Stimulated activated memory B cell treated with anti-CD40 and anti-IgM and Interleukin-4, amounts not matched to agents 10 μg/mL and 1 μg/mL and 100 μg/mL, for 72 hours (primary cell): Measurements from ENCODE around the gene ARHGAP10.
"Not testable (repeated sequence)": the region's sequence is repeated elsewhere in the genome, so short reads cannot be mapped to it uniquely, and the experiment has no call there.

Experiments used
- ATAC-seq: fragments of 150-1000 bp; cut with Tn5 transposase; 2 replicates; pipeline ENCODE4 v1.10.0; 2021
- H3K27ac Mint-ChIP-seq: one replicate; pipeline ENCODE4 v1.8.0; 2022; ENCODE audit warnings: mild to moderate bottlenecking, mixed read lengths
- H3K27me3 Mint-ChIP-seq: one replicate; pipeline ENCODE4 v1.8.0; 2022; ENCODE audit warnings: mixed read lengths
- H3K36me3 Mint-ChIP-seq: one replicate; pipeline ENCODE4 v1.8.0; 2022; ENCODE audit warnings: mixed read lengths
- H3K4me1 Mint-ChIP-seq: one replicate; pipeline ENCODE4 v1.8.0; 2022; ENCODE audit warnings: mixed read lengths
- H3K4me3 Mint-ChIP-seq: one replicate; pipeline ENCODE4 v1.8.0; 2022; ENCODE audit warnings: mild to moderate bottlenecking, moderate library complexity, mixed read lengths
- H3K9me3 Mint-ChIP-seq: one replicate; pipeline ENCODE4 v1.8.0; 2022; ENCODE audit warnings: mixed read lengths

Gene ARHGAP10

DNA sequence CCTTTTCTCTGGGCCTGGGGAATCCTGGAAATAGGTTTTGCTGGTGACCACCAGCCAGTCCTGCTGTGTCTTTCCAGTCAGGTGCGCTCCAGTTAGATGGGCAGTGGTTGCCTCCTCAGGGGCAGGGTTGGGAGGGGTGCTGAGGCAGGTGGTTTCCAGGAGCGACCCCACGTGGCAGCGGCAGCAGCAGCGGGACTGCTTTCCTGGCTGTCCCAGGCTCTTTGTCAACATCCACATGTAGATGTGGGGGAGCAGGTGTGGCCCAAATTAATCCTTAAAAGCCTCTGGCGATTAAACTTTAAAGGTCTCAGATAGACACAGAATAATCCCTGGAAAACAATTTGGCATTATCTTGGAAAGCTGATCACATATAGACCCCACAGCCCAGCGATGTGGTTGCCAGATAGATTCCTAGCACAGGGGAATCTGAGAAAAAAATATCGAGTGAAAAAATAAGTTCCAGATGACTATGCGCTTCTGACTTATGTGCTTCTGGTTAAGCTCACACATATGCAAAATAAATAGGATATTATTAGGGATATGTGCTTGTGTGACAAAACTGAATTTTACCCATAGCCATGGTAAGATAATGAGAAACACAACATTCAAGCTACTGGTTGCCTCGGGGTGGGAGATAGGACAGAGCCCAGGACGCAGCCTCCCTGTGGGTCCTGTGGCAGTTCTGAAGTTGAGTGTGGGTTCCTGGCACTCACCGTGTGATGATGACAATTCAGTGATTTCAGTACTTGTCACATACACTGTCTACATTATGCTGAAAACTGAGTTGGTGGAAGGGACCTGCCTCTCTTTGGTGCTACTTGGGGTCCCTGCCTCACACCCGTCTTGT lies 336.4 kb downstream of the ARHGAP10 start:
- Mint-ChIP-seq H3K36me3 (no peaks in the 10 kb centered on the region), H3K4me3 (no peak overlapping the region), H3K27me3 (no peaks in the 10 kb centered on the region), H3K4me1 (no peaks in the 10 kb centered on the region), H3K9me3 (no peaks in the 10 kb centered on the region), H3K27ac (no peak overlapping the region)
- no peak for ATAC-seq

- no peaks in the 10 kb centered on the region for H3K27me3 Mint-ChIP-seq
- H3K27ac Mint-ChIP-seq: no peak overlapping the region
- no peak overlapping the region for H3K4me3 Mint-ChIP-seq
- peaks cover 4% of the 10 kb centered on the region for H3K9me3 Mint-ChIP-seq
- H3K4me1 Mint-ChIP-seq: no peaks in the 10 kb centered on the region
- ATAC-seq: no peak
- H3K36me3 Mint-ChIP-seq: peaks cover 4% of the 10 kb centered on the region
Measured at GRCh38 chr4:148069086-148069894, 337.4 kb downstream of the ARHGAP10 start.

- no peaks in the 10 kb centered on the region for H3K27me3 Mint-ChIP-seq
- H3K4me1 Mint-ChIP-seq: no peaks in the 10 kb centered on the region
- peaks cover 7% of the 10 kb centered on the region for H3K9me3 Mint-ChIP-seq
- peaks cover 7% of the 10 kb centered on the region for H3K36me3 Mint-ChIP-seq
- H3K27ac Mint-ChIP-seq: no peak overlapping the region
- ATAC-seq: no peak
- no peak overlapping the region for H3K4me3 Mint-ChIP-seq
Measured at GRCh38 chr4:148069895-148070178, 337.9 kb downstream of the ARHGAP10 start.

- no peaks in the 10 kb centered on the region for H3K4me1 Mint-ChIP-seq
- no peak overlapping the region for H3K4me3 Mint-ChIP-seq
- no peak for ATAC-seq
- H3K36me3 Mint-ChIP-seq: peaks cover 14% of the 10 kb centered on the region
- H3K9me3 Mint-ChIP-seq: peaks cover 16% of the 10 kb centered on the region
- no peak overlapping the region for H3K27ac Mint-ChIP-seq
- H3K27me3 Mint-ChIP-seq: no peaks in the 10 kb centered on the region
Measured at GRCh38 chr4:148071009-148071408, 339.1 kb downstream of the ARHGAP10 start.

DNA sequence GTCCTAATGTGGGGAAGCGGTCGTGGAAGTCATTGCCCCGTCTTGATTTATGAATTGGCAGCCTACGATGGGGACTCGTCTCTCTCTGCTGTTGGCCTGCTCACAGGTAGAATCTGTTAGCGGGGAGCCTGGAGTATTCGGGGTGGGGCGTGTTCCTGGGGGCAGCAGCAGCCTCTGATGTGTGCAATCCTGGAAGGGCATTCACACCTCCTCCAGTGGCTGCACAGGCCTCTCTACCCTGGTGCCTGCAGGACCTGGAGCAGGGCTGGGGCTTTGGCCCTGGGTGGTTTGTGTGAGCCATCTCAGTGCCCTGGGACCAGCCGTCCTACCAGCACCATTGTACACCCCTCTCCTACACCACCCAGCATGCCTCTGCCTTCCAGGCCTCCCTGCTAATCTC lies 340.9 kb downstream of the ARHGAP10 start:
- Mint-ChIP-seq H3K27me3 (no peaks in the 10 kb centered on the region), H3K36me3 (peaks cover 25% of the 10 kb centered on the region), H3K4me3 (no peak overlapping the region), H3K9me3 (peaks cover 19% of the 10 kb centered on the region), H3K27ac (no peak overlapping the region), H3K4me1 (no peaks in the 10 kb centered on the region)
- ATAC-seq: no peak

DNA sequence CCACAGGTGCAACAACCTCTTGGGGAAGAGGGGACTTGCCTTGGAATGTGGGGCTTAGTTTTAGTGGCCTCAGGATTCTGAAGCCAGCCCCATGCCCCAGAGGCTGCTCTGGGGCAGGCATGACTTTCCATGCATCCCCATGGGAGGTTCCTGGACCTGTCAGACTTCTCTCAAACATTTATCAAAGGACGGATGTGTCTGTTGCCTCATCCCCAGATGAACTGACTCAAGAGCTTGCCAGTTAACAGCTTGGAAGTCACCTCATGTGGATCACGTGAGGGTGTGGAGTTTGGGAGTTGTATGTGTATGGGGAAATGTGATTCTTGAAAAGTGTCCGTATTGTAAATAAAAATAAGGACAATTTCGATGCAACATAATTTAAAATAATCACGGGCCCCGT lies 341.5 kb downstream of the ARHGAP10 start:
- H3K27ac Mint-ChIP-seq: no peak overlapping the region
- H3K27me3 Mint-ChIP-seq: no peaks in the 10 kb centered on the region
- H3K4me3 Mint-ChIP-seq: no peak overlapping the region
- no peaks in the 10 kb centered on the region for H3K4me1 Mint-ChIP-seq
- peaks cover 19% of the 10 kb centered on the region for H3K9me3 Mint-ChIP-seq
- peaks cover 31% of the 10 kb centered on the region for H3K36me3 Mint-ChIP-seq
- ATAC-seq: no peak

DNA sequence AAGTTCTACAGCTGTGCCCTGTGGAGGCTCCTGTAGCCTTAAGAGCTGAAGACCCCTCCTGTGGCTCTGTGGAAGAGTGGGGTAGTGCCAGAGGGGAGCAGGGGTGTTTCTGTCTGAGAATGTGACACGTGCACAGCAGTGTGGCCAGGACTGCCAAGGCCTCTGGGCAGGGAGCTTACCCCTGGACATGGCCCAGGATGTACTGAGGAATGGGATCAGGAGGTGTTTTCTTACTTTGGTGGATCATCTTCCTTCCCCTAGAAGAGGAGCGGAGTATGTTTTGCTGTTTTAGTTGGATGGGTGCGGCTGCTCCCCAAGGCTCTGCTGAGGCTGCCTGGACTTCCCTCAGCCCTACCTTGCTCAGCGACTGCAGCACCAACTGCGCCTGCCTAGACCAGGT lies 342.6 kb downstream of the ARHGAP10 start:
- ATAC-seq: no peak
- H3K27ac Mint-ChIP-seq: no peak overlapping the region
- peaks cover 19% of the 10 kb centered on the region for H3K9me3 Mint-ChIP-seq
- no peaks in the 10 kb centered on the region for H3K4me1 Mint-ChIP-seq
- H3K36me3 Mint-ChIP-seq: peaks cover 37% of the 10 kb centered on the region
- H3K27me3 Mint-ChIP-seq: no peaks in the 10 kb centered on the region
- H3K4me3 Mint-ChIP-seq: no peak overlapping the region

- ATAC-seq: no peak
- Mint-ChIP-seq H3K4me1 (no peaks in the 10 kb centered on the region), H3K9me3 (peaks cover 19% of the 10 kb centered on the region), H3K27ac (no peak overlapping the region), H3K4me3 (no peak overlapping the region), H3K27me3 (no peaks in the 10 kb centered on the region), H3K36me3 (peaks cover 44% of the 10 kb centered on the region)
Measured at GRCh38 chr4:148075438-148075837, 343.6 kb downstream of the ARHGAP10 start.

GRCh38 chr4:148076964-148077363 lies 345.1 kb downstream of the ARHGAP10 start:
- H3K4me1 Mint-ChIP-seq: no peaks in the 10 kb centered on the region

GRCh38 chr4:148077581-148077980 lies 345.7 kb downstream of the ARHGAP10 start:
- no peak for ATAC-seq
- Mint-ChIP-seq H3K4me1 (no peaks in the 10 kb centered on the region), H3K36me3 (peaks cover 62% of the 10 kb centered on the region), H3K27me3 (no peaks in the 10 kb centered on the region), H3K9me3 (peaks cover 19% of the 10 kb centered on the region), H3K4me3 (no peak overlapping the region), H3K27ac (no peak overlapping the region)

More at GRCh38 chr4:148076964-148077363, 345.1 kb downstream of the ARHGAP10 start:
- no peaks in the 10 kb centered on the region for H3K27me3 Mint-ChIP-seq
- H3K9me3 Mint-ChIP-seq: peaks cover 19% of the 10 kb centered on the region
- peaks cover 57% of the 10 kb centered on the region for H3K36me3 Mint-ChIP-seq
- no peak overlapping the region for H3K4me3 Mint-ChIP-seq
- no peak for ATAC-seq
- no peak overlapping the region for H3K27ac Mint-ChIP-seq

GRCh38 chr4:148078061-148078460 lies 346.2 kb downstream of the ARHGAP10 start:
- H3K4me3 Mint-ChIP-seq: no peak overlapping the region
- peaks cover 19% of the 10 kb centered on the region for H3K9me3 Mint-ChIP-seq
- no peak overlapping the region for H3K27ac Mint-ChIP-seq
- H3K27me3 Mint-ChIP-seq: no peaks in the 10 kb centered on the region
- no peak for ATAC-seq
- H3K4me1 Mint-ChIP-seq: no peaks in the 10 kb centered on the region
- H3K36me3 Mint-ChIP-seq: peaks cover 63% of the 10 kb centered on the region

DNA sequence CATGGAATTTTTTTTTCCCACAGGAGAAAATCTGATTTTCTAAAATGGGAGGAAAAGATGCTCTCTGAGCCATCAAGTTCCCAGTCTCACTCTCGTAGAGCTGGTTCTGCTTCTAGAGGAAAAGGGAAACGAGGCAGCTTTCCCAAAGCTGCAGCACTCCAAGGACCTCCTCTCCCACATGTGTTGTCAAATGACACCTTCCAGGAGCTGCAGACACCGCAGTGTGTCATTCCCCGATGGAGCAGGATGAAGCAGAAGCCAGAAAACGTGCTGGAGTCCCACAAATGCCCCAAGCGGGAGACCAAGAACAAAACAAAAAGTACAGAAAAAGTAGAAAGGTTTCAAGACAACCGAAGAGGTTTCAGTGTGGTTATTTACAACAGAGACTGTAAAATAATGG lies 348.1 kb downstream of the ARHGAP10 start:
- no peaks in the 10 kb centered on the region for H3K4me1 Mint-ChIP-seq
- H3K27ac Mint-ChIP-seq: no peak overlapping the region
- H3K27me3 Mint-ChIP-seq: no peaks in the 10 kb centered on the region
- H3K9me3 Mint-ChIP-seq: peaks cover 12% of the 10 kb centered on the region
- peaks cover 68% of the 10 kb centered on the region for H3K36me3 Mint-ChIP-seq
- no peak for ATAC-seq
- H3K4me3 Mint-ChIP-seq: no peak overlapping the region

DNA sequence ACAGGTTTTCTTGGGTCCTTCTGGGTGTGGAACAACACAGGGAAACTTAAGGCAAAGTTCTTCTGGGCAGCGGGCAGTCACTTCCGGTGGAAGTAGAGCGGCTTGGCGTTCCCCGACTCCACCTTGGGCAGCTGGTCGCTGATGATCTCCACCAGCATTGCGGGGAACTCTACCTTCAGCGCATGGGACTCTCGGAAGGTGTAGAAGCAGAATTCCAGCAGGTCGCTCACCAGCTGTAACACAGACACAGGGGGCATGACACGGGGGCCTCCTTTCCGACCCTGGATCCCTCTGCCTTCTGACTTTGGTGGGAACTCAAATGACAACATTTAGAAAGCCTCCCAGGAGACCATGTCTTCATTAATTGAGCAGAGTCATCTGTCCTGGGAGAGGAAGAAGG lies 349.4 kb downstream of the ARHGAP10 start:
- Mint-ChIP-seq H3K9me3 (peaks cover under 1% of the 10 kb centered on the region), H3K36me3 (peaks cover 65% of the 10 kb centered on the region), H3K4me1 (no peaks in the 10 kb centered on the region), H3K27me3 (no peaks in the 10 kb centered on the region), H3K4me3 (no peak overlapping the region), H3K27ac (no peak overlapping the region)
- no peak for ATAC-seq

DNA sequence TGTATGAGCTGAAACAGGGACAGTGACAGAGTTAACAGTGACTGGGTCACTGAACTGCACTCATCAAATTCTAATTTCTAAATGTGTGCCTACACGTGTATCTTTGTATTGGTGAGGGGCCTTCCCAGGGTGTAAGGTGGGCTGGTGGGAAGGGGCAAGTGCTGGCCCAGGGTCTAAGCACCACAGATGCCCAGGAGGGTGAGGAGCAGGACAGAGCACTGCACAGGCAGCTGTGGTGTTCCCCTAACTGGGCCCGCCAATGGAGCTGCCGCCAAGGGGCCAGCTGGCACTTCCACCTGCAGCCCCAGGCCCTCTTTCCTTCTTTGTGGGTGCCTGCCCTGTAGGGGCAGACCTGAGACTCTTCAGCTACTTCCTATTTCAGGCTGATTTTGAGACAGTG lies 349.9 kb downstream of the ARHGAP10 start:
- Mint-ChIP-seq H3K27me3 (no peaks in the 10 kb centered on the region), H3K27ac (no peak overlapping the region), H3K4me3 (no peak overlapping the region), H3K4me1 (peaks cover 1% of the 10 kb centered on the region), H3K36me3 (peaks cover 62% of the 10 kb centered on the region), H3K9me3 (no peaks in the 10 kb centered on the region)
- no peak for ATAC-seq

DNA sequence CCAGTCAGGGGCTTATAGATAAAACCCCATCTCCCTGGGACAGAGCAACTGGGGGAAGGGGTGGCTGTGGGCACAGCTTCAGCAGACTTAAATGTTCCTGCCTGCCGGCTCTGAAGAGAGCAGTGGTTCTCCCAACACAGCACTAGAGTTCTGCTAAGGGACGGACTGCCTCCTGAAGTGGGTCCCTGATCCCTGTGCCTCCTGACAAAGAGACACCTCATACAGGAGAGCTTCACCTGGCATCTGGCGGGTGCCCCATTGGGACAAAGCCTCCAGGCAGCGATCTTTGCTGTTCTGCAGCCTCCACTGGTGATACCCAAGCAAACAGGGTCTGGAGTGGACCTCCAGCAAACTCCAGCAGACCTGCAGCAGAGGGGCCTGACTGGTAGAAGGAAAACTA lies 351.2 kb downstream of the ARHGAP10 start:
- not testable (repeated sequence) for ATAC-seq, H3K27me3 Mint-ChIP-seq, H3K9me3 Mint-ChIP-seq, H3K27ac Mint-ChIP-seq, H3K4me1 Mint-ChIP-seq, H3K4me3 Mint-ChIP-seq
- peaks cover 54% of the 10 kb centered on the region for H3K36me3 Mint-ChIP-seq

GRCh38 chr4:148089624-148090023 lies 357.7 kb downstream of the ARHGAP10 start:
- Mint-ChIP-seq H3K36me3 (peaks cover 30% of the 10 kb centered on the region), H3K4me3 (no peak overlapping the region), H3K9me3 (no peaks in the 10 kb centered on the region), H3K27me3 (no peaks in the 10 kb centered on the region), H3K4me1 (peaks cover 6% of the 10 kb centered on the region), H3K27ac (no peak overlapping the region)
- no peak for ATAC-seq
